HCT116 (cell line): ENCODE data around the gene PLA2G5.

Experiments used
- CTCF ChIP-seq, 3 experiments: fragments of 200-600 bp in 1 of 3; sonication (generic) in 1 of 3; IDR thresholded peaks in 2 of 3; conservative IDR thresholded peaks in 1 of 3; 2 replicates each; pipeline ENCODE4 v1.5.1; 2012 to 2017; ENCODE audit warnings: low read depth in 2 of 3, low read length in 2 of 3, antibody characterized with exemption in 1 of 3, borderline replicate concordance in 1 of 3, control low read depth in 1 of 3, mild to moderate bottlenecking in 1 of 3, mixed read lengths in 1 of 3, mixed run types in 1 of 3, moderate library complexity in 1 of 3; ENCODE audit not compliant: insufficient read depth in 1 of 3
- EZH2 ChIP-seq: fragments of 200-600 bp; sonication (generic); IDR thresholded peaks from 2 replicates; pipeline ENCODE4 v1.6.1; 2017; ENCODE audit warnings: antibody characterized with exemption, mixed run types
- POLR2A ChIP-seq: IDR thresholded peaks from 2 replicates; pipeline ENCODE4 v1.7.0; 2011; ENCODE audit warnings: borderline replicate concordance; ENCODE audit not compliant: insufficient read depth, insufficient read length; ENCODE audit errors: extremely low read depth
- REST ChIP-seq: IDR thresholded peaks from 2 replicates; pipeline ENCODE4 v1.6.1; 2012; ENCODE audit warnings: low read depth
- TF ChIP-seq, protein P1 (sequence below): IDR thresholded peaks from 2 replicates; pipeline ENCODE4 v1.6.1; 2012
- TF ChIP-seq, protein P2 (sequence below): IDR thresholded peaks from 2 replicates; pipeline ENCODE4 v1.6.1; 2011; ENCODE audit warnings: mild to moderate bottlenecking, low read length, moderate library complexity; ENCODE audit not compliant: insufficient replicate concordance; ENCODE audit errors: extremely low read depth

GRCh38 chr1:20139776-20140612 is 70.0 kb downstream of the PLA2G5 start:
- TF ChIP-seq, protein P1, sequence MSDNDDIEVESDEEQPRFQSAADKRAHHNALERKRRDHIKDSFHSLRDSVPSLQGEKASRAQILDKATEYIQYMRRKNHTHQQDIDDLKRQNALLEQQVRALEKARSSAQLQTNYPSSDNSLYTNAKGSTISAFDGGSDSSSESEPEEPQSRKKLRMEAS = no peak
- TF ChIP-seq REST = no peak
- TF ChIP-seq CTCF (IDR thresholded peaks at IDR 0.05 in 2 of 3, conservative IDR thresholded peaks at IDR 0.05 in 1 of 3; ENCODE audit: borderline replicate concordance in 1 of 3, insufficient read depth in 1 of 3, low read depth in 2 of 3, low read length in 2 of 3) = no peak
- TF ChIP-seq POLR2A = no peak
- TF ChIP-seq, protein P2, sequence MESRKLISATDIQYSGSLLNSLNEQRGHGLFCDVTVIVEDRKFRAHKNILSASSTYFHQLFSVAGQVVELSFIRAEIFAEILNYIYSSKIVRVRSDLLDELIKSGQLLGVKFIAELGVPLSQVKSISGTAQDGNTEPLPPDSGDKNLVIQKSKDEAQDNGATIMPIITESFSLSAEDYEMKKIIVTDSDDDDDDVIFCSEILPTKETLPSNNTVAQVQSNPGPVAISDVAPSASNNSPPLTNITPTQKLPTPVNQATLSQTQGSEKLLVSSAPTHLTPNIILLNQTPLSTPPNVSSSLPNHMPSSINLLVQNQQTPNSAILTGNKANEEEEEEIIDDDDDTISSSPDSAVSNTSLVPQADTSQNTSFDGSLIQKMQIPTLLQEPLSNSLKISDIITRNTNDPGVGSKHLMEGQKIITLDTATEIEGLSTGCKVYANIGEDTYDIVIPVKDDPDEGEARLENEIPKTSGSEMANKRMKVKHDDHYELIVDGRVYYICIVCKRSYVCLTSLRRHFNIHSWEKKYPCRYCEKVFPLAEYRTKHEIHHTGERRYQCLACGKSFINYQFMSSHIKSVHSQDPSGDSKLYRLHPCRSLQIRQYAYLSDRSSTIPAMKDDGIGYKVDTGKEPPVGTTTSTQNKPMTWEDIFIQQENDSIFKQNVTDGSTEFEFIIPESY = no peak
- no peak for TF ChIP-seq EZH2
